Endothelial cell of umbilical vein (primary cell): ENCODE results near the gene IFNB1. TPM values are rescaled to one million over a fixed set of nuclear protein-coding genes. Genes with fewer than 3 reads are reported as not detected.

ENCODE experiments used
- BruUV-seq: library from RNA; stranded (reverse); fragments of 400-500 nt; replicated peaks from 2 replicates; lab custom pipeline; 2021; lab: Mats Ljungman, UMichigan
- CTCF ChIA-PET: fragments of 300-600, 350-600 bp; sonication (Branson Sonifier 250); formaldehyde crosslinking; loops from one replicate; lab custom pipeline; 2021; ENCODE audit warnings: antibody characterized with exemption, inconsistent platforms; lab: Charles Lee
- POLR2A ChIA-PET: fragments of 300-600, 350-600 bp; sonication (Branson Sonifier 250); formaldehyde crosslinking; loops from one replicate; lab custom pipeline; 2021; ENCODE audit warnings: antibody characterized with exemption, inconsistent platforms; lab: Charles Lee
- DNase-seq: peaks from one replicate; pipeline ENCODE4 v3.0.0-alpha.2; 2011; ENCODE audit warnings: low read depth, low spot score
- FAIRE-seq: peaks from 2 replicates; lab custom pipeline; 2011; peaks lifted over from hg19 to GRCh38; lab: Jason Lieb, UNC
- H2AFZ ChIP-seq: 2 replicates; pipeline ENCODE4 v1.6.0; 2012; ENCODE audit warnings: low read depth, low read length, control low read depth, inconsistent platforms
- H3K27ac ChIP-seq: 2 replicates; pipeline ENCODE4 v1.5.1; 2011; ENCODE audit warnings: low read depth, mild to moderate bottlenecking, control low read depth, low read length, moderate library complexity; ENCODE audit not compliant: insufficient read depth
- H3K27me3 ChIP-seq, 2 experiments: 2 replicates each; pipeline versions ENCODE4 v1.6.0 to v1.6.1; 2011; ENCODE audit warnings: low read length in 2 of 2, mixed read lengths in 1 of 2; ENCODE audit not compliant: control insufficient read depth in 2 of 2, insufficient read depth in 2 of 2
- H3K36me3 ChIP-seq, 2 experiments: 2 replicates in 1 of 2; 3 replicates in 1 of 2; pipeline ENCODE4 v1.5.1; 2011; ENCODE audit warnings: low read length in 2 of 2, mild to moderate bottlenecking in 1 of 2, moderate library complexity in 1 of 2; ENCODE audit not compliant: control insufficient read depth in 2 of 2, insufficient read depth in 2 of 2; ENCODE audit errors: extremely low read depth in 1 of 2
- H3K4me1 ChIP-seq: 3 replicates; pipeline ENCODE4 v1.5.1; 2011; ENCODE audit warnings: mild to moderate bottlenecking, low read length; ENCODE audit not compliant: control insufficient read depth, insufficient read depth; ENCODE audit errors: extremely low read depth
- H3K4me2 ChIP-seq: 2 replicates; pipeline ENCODE4 v1.6.1; 2011; ENCODE audit warnings: low read length, control low read depth, mixed read lengths; ENCODE audit not compliant: insufficient read depth
- H3K4me3 ChIP-seq, 3 experiments: fragments of 200-600 bp in 1 of 3; sonication (generic), shearing (Covaris generic) in 1 of 3; replicated peaks in 1 of 3; 2 replicates each; pipeline ENCODE4 v1.5.1; 2011 to 2016; ENCODE audit warnings: control low read depth in 3 of 3, low read length in 3 of 3, mild to moderate bottlenecking in 2 of 3, inconsistent platforms in 1 of 3, low read depth in 1 of 3, moderate library complexity in 1 of 3; ENCODE audit not compliant: insufficient read depth in 1 of 3
- H3K79me2 ChIP-seq: 2 replicates; pipeline ENCODE4 v1.6.0; 2012; ENCODE audit warnings: low read length, inconsistent platforms; ENCODE audit not compliant: control insufficient read depth, insufficient read depth
- H3K9ac ChIP-seq: replicated peaks from 2 replicates; pipeline ENCODE3; 2011; ENCODE audit warnings: low read length, control low read depth; ENCODE audit not compliant: insufficient read depth; ENCODE audit errors: extremely low read depth
- H3K9me1 ChIP-seq: replicated peaks from 3 replicates; pipeline ENCODE4 v1.6.0; 2011; ENCODE audit warnings: mild to moderate bottlenecking, low read length; ENCODE audit not compliant: control insufficient read depth, insufficient read depth; ENCODE audit errors: extremely low read depth
- H3K9me3 ChIP-seq: replicated peaks from 2 replicates; pipeline ENCODE4 v1.5.1; 2012; ENCODE audit warnings: low read length, inconsistent platforms; ENCODE audit not compliant: control insufficient read depth, insufficient read depth
- H4K20me1 ChIP-seq: replicated peaks from 2 replicates; pipeline ENCODE3; 2011; ENCODE audit warnings: mild to moderate bottlenecking, low read length; ENCODE audit not compliant: control insufficient read depth, insufficient read depth; ENCODE audit errors: extremely low read depth
- CTCF ChIP-seq, 2 donors: IDR thresholded peaks; 1 replicate in 1 of 2; 2 replicates in 1 of 2; pipeline ENCODE4 v1.5.1; 2011; ENCODE audit warnings: low read length in 2 of 2, mild to moderate bottlenecking in 2 of 2, moderate library complexity in 2 of 2, control low read depth in 1 of 2, inconsistent platforms in 1 of 2, low read depth in 1 of 2; ENCODE audit not compliant: insufficient read depth in 1 of 2; ENCODE audit errors: extremely low read depth in 1 of 2
- FOS ChIP-seq: IDR thresholded peaks from 2 replicates; pipeline ENCODE4 v1.6.1; 2011; ENCODE audit warnings: mild to moderate bottlenecking, low read length, moderate library complexity, borderline replicate concordance; ENCODE audit not compliant: insufficient read depth
- JUN ChIP-seq: IDR thresholded peaks from 2 replicates; pipeline ENCODE4 v1.6.1; 2011; ENCODE audit warnings: borderline replicate concordance, low read depth; ENCODE audit not compliant: insufficient read length, insufficient read depth
- MAX ChIP-seq: IDR thresholded peaks from 2 replicates; pipeline ENCODE4 v1.6.1; 2011; ENCODE audit not compliant: insufficient read depth, insufficient read length
- POLR2AphosphoS5 ChIP-seq: IDR thresholded peaks from 2 replicates; pipeline ENCODE4 v1.6.1; 2012; ENCODE audit warnings: low read depth, mild to moderate bottlenecking, control low read depth, low read length, moderate library complexity; ENCODE audit not compliant: insufficient read depth
- dilution Hi-C: fragments of 300-500 bp; cut with MboI; formaldehyde crosslinking; loops from one replicate; pipeline ENCODE4 v1.15.0; 2019; ENCODE audit warnings: low sequenced_read_pairs; ENCODE audit not compliant: extremely low pct_ligation_motif_present
- intact Hi-C: fragments of 100-400 bp; cut with micrococcal nuclease; formaldehyde crosslinking; loops from one replicate; pipeline ENCODE4 v1.10.0; 2022
- polyA plus RNA-seq, 4 experiments: library from polyadenylated mRNA; depleted of rRNA in 3 of 4; stranded (reverse) in 3 of 4; unstranded in 1 of 4; fragments of >200 nt; gene quantifications; 2 replicates each; pipeline versions ENCODE4 v1.2.1 to v1.2.3, GENCODE V29; 2011 to 2012; ENCODE audit warnings: missing spikeins in 1 of 4
- total RNA-seq: library from RNA; stranded (reverse); gene quantifications from 2 replicates; pipeline ENCODE4 v1.2.3, GENCODE V29; 2021

Gene IFNB1
- total and polyA plus RNA-seq, 2 donors (not counting 3 experiments of a cell fraction or from before 2014, with no cell fraction given), result not detected

- intact Hi-C loops (no loop called here), dilution Hi-C loops (no loop called here)
- Histone ChIP-seq H3K9ac (no peak overlapping the region), H3K9me1 (no peaks in the 10 kb centered on the region), H2AFZ (peak overlapping the region; percentile 80), H3K4me1 (peaks cover 6% of the 10 kb centered on the region), H3K9me3 (no peaks in the 10 kb centered on the region), H3K36me3 (no peaks in the 10 kb centered on the region), H3K27ac (no peak overlapping the region), H3K27me3 (no peaks in the 10 kb centered on the region), H4K20me1 (no peaks in the 10 kb centered on the region), H3K4me2 (peak overlapping the region; percentile 43), H3K79me2 (no peaks in the 10 kb centered on the region), H3K4me3 (peak overlapping the region in 2 of 3 experiments; percentile 37 to 52)
- no TSS peak for BruUV-seq
- FAIRE-seq, result no peak
- no peak for DNase-seq
- CTCF ChIA-PET, result interaction anchor here (0.6 to 1.8 kb wide), 4 partner anchors 16 to 416 kb away, joined by 3 to 8 read pairs (median 4); no protein-coding TSS in a partner anchor
- TF ChIP-seq FOS (no peak), MAX (no peak)
- POLR2A ChIA-PET, result no interaction called here
These were observed 45.9 kb downstream of the IFNB1 start for GRCh38 chr9:21031808-21032183.

GRCh38 chr9:21031091-21031807, 46.5 kb downstream of the IFNB1 start, which contains the start of gene HACD4:
HACD4 (minus strand) TSS chr9:21031640; CDS start chr9:21031590, 50 bp downstream.
- TF ChIP-seq POLR2AphosphoS5, result no peak
- TF ChIP-seq MAX, result no peak
- TF ChIP-seq CTCF (IDR thresholded peaks at IDR 0.05; ENCODE audit: extremely low read depth in 1 of 2, insufficient read depth in 1 of 2, low read depth in 1 of 2, low read length in 2 of 2), result no peak
- no peak for TF ChIP-seq JUN
- dilution Hi-C loops, result no loop called here

More at GRCh38 chr9:21031091-21031807, 46.5 kb downstream of the IFNB1 start, which contains the start of gene HACD4:
- ChIA-PET POLR2A (interaction anchor here (0.8 kb wide), 1 partner anchor 27 kb away, joined by 3 read pairs; no protein-coding TSS in a partner anchor), CTCF (interaction anchor here (0.6 to 1.8 kb wide), 5 partner anchors 10 to 80 kb away, joined by 3 to 8 read pairs (median 3); no protein-coding TSS in a partner anchor)
- H4K20me1 ChIP-seq, result no peaks in the 10 kb centered on the region
- H3K36me3 ChIP-seq, result no peaks in the 10 kb centered on the region
- peak; percentile 13 for DNase-seq
- no peak within 1 kb of the TSS for H3K9ac ChIP-seq
- H3K9me3 ChIP-seq, result no peaks in the 10 kb centered on the region
- no peaks in the 10 kb centered on the region for H3K9me1 ChIP-seq
- no TSS peak for BruUV-seq
- H3K79me2 ChIP-seq, result no peaks in the 10 kb centered on the region
- H2AFZ ChIP-seq, result peak within 1 kb of the TSS; percentile 80
- H3K27ac ChIP-seq, result no peak within 1 kb of the TSS
- no peaks in the 10 kb centered on the region for H3K27me3 ChIP-seq
- intact Hi-C loops, result no loop called here
- FAIRE-seq, result no peak
- H3K4me2 ChIP-seq, result peak within 1 kb of the TSS; percentile 43
- peak within 1 kb of the TSS; percentile 37 to 52 (median 43) for H3K4me3 ChIP-seq
- H3K4me1 ChIP-seq, result peaks cover 6% of the 10 kb centered on the region
